ENCODE data around the gene ERC2.

The ERC2 gene

GRCh38 chr3:55631766-55632331, 836.4 kb downstream of the ERC2 start:
- Histone ChIP-seq H3K4me1 (ENCODE audit: insufficient read depth, low read length, severe bottlenecking) (no peaks in the 10 kb centered on the region), H3K79me2 (ENCODE audit: insufficient read depth, low read length) (no peaks in the 10 kb centered on the region), H2AFZ (ENCODE audit: low read length) (no peak overlapping the region), H3K27me3 (ENCODE audit: insufficient read depth, low read length) (no peaks in the 10 kb centered on the region), H3K36me3 (ENCODE audit: insufficient read depth, low read length) (no peaks in the 10 kb centered on the region), H3K9ac (ENCODE audit: low read length) (no peak overlapping the region), H3K4me3 (ENCODE audit: low read depth, low read length, poor library complexity, severe bottlenecking) (no peak overlapping the region), H3K9me2 (ENCODE audit: low read depth, low read length) (no peaks in the 10 kb centered on the region), H3K27ac (ENCODE audit: low read depth, low read length, poor library complexity, severe bottlenecking) (no peak overlapping the region), H3K9me3 (ENCODE audit: low read length) (no peaks in the 10 kb centered on the region), H3F3A (ENCODE audit: insufficient read depth, low read length) (no peaks in the 10 kb centered on the region), H3K4me2 (ENCODE audit: low read length) (no peak overlapping the region), H4K20me1 (ENCODE audit: insufficient read depth, low read length) (no peaks in the 10 kb centered on the region)
- TF ChIP-seq EZH2 (IDR thresholded peaks at IDR 0.05; ENCODE audit: borderline replicate concordance, low read length): no peak
- TF ChIP-seq, protein P1, sequence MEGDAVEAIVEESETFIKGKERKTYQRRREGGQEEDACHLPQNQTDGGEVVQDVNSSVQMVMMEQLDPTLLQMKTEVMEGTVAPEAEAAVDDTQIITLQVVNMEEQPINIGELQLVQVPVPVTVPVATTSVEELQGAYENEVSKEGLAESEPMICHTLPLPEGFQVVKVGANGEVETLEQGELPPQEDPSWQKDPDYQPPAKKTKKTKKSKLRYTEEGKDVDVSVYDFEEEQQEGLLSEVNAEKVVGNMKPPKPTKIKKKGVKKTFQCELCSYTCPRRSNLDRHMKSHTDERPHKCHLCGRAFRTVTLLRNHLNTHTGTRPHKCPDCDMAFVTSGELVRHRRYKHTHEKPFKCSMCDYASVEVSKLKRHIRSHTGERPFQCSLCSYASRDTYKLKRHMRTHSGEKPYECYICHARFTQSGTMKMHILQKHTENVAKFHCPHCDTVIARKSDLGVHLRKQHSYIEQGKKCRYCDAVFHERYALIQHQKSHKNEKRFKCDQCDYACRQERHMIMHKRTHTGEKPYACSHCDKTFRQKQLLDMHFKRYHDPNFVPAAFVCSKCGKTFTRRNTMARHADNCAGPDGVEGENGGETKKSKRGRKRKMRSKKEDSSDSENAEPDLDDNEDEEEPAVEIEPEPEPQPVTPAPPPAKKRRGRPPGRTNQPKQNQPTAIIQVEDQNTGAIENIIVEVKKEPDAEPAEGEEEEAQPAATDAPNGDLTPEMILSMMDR (IDR thresholded peaks at IDR 0.05; ENCODE audit: low read length): no peak

GRCh38 chr3:55630921-55631299, 837.4 kb downstream of the ERC2 start:
- no peak for TF ChIP-seq EZH2 (IDR thresholded peaks at IDR 0.05; ENCODE audit: borderline replicate concordance, low read length)
- TF ChIP-seq, protein P1 (IDR thresholded peaks at IDR 0.05; ENCODE audit: low read length): no peak
- Histone ChIP-seq H2AFZ (ENCODE audit: low read length) (no peak overlapping the region), H3K36me3 (ENCODE audit: insufficient read depth, low read length) (no peaks in the 10 kb centered on the region), H3K9ac (ENCODE audit: low read length) (no peak overlapping the region), H3K4me1 (ENCODE audit: insufficient read depth, low read length, severe bottlenecking) (no peaks in the 10 kb centered on the region), H3K4me3 (ENCODE audit: low read depth, low read length, poor library complexity, severe bottlenecking) (no peak overlapping the region), H3K9me2 (ENCODE audit: low read depth, low read length) (no peaks in the 10 kb centered on the region), H3F3A (ENCODE audit: insufficient read depth, low read length) (no peaks in the 10 kb centered on the region), H3K9me3 (ENCODE audit: low read length) (no peaks in the 10 kb centered on the region), H3K27ac (ENCODE audit: low read depth, low read length, poor library complexity, severe bottlenecking) (no peak overlapping the region), H3K4me2 (ENCODE audit: low read length) (no peak overlapping the region), H3K27me3 (ENCODE audit: insufficient read depth, low read length) (no peaks in the 10 kb centered on the region), H3K79me2 (ENCODE audit: insufficient read depth, low read length) (no peaks in the 10 kb centered on the region), H4K20me1 (ENCODE audit: insufficient read depth, low read length) (no peaks in the 10 kb centered on the region)

DNA sequence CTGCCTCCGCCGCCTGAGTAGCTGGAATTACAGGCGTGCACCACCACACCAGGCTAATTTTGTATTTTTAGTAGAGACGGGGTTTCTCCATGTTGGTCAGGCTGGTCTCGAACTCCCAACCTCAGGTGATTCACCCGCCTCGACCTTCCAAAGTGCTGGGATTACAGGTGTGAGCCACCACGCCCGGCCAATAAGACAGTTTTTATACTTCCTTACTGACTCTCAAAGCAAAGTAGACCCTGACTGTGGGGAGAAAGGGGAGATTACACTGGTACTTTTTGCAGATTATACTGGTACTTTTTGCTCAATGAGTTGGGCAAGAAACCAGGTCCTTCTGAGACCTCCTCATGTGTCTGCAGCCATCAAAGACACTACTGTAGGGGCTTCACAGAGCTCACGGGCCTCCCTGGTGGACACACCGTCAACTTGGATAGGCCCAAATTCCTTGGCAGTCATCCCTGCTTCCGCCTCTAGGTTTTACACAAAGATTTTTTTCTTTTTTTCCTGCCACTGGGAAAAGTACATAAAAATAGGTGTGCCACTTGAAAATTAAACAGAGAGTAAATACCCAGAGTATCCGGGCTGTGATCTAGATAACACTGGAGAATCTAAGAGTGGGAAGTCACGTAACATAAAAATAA, 837.9 kb downstream of the ERC2 start:
- Histone ChIP-seq H3K79me2 (ENCODE audit: insufficient read depth, low read length) (no peaks in the 10 kb centered on the region), H3F3A (ENCODE audit: insufficient read depth, low read length) (no peaks in the 10 kb centered on the region), H4K20me1 (ENCODE audit: insufficient read depth, low read length) (no peaks in the 10 kb centered on the region), H3K4me3 (ENCODE audit: low read depth, low read length, poor library complexity, severe bottlenecking) (no peak overlapping the region), H3K9me3 (ENCODE audit: low read length) (no peaks in the 10 kb centered on the region), H3K9me2 (ENCODE audit: low read depth, low read length) (no peaks in the 10 kb centered on the region), H3K36me3 (ENCODE audit: insufficient read depth, low read length) (no peaks in the 10 kb centered on the region), H3K4me1 (ENCODE audit: insufficient read depth, low read length, severe bottlenecking) (no peaks in the 10 kb centered on the region), H3K27ac (ENCODE audit: low read depth, low read length, poor library complexity, severe bottlenecking) (no peak overlapping the region), H3K27me3 (ENCODE audit: insufficient read depth, low read length) (no peaks in the 10 kb centered on the region), H2AFZ (ENCODE audit: low read length) (no peak overlapping the region), H3K9ac (ENCODE audit: low read length) (no peak overlapping the region), H3K4me2 (ENCODE audit: low read length) (no peak overlapping the region)
- TF ChIP-seq, protein P1 (IDR thresholded peaks at IDR 0.05; ENCODE audit: low read length): no peak
- TF ChIP-seq EZH2 (IDR thresholded peaks at IDR 0.05; ENCODE audit: borderline replicate concordance, low read length): no peak
